DND-41 (cell line): ENCODE results near the gene SLC44A1.

ENCODE experiments used
- CTCF ChIP-seq: IDR thresholded peaks from 2 replicates; pipeline ENCODE4 v1.5.1; 2012; ENCODE audit warnings: borderline replicate concordance, low read length, moderate library complexity, mild to moderate bottlenecking; ENCODE audit not compliant: poor library complexity, severe bottlenecking; ENCODE audit errors: extremely low read depth
- EZH2 ChIP-seq: IDR thresholded peaks from 3 replicates; pipeline ENCODE4 v1.6.1; 2012; ENCODE audit warnings: borderline replicate concordance, low read depth, mild to moderate bottlenecking, moderate library complexity, low read length, inconsistent platforms; ENCODE audit not compliant: severe bottlenecking

GRCh38 chr9:105270711-105271110 is 26.3 kb downstream of the SLC44A1 start:
- TF ChIP-seq CTCF (no peak), EZH2 (no peak)
